ENCODE data around the gene LEMD3. TPM values are rescaled to one million over a fixed set of nuclear protein-coding genes. Genes with fewer than 3 reads are reported as not detected.

The LEMD3 gene
- total RNA-seq, 2 experiments from 2014 or later: 19.5 to 23.2 TPM

- CTCF ChIA-PET: interaction anchor here (0.7 to 5.5 kb wide), 22 partner anchors 8 to 432 kb away, joined by 3 to 42 read pairs (median 3); partner anchors contain the start of genes LEMD3 and WIF1
- Mint-ChIP-seq H3K36me3 (ENCODE audit: low read depth) (peaks cover 25% of the 10 kb centered on the region), H3K9me3 (peaks cover 12% of the 10 kb centered on the region), H3K4me1 (ENCODE audit: low read depth) (peaks cover 10% of the 10 kb centered on the region), H3K27me3 (no peaks in the 10 kb centered on the region), H3K4me3 (no peak overlapping the region), H3K27ac (no peak overlapping the region)
- ATAC-seq (no peak), DNase-seq (no peak)
- POLR2A ChIA-PET: interaction anchor here (1.1 to 1.3 kb wide), 2 partner anchors 63 to 76 kb away, joined by 4 to 6 read pairs; partner anchors contain the start of gene LEMD3
- peak; percentile 63 for TF ChIP-seq CTCF (IDR thresholded peaks at IDR 0.05)
- intact Hi-C loops (cut with micrococcal nuclease): loop anchor here (2.0 to 5.0 kb wide), 3 partner anchors 62 to 430 kb away; no protein-coding TSS in a partner anchor
Measured at GRCh38 chr12:65232476-65233077, 63.2 kb downstream of the LEMD3 start.

- H3K27me3 Mint-ChIP-seq: no peaks in the 10 kb centered on the region
- TF ChIP-seq CTCF (IDR thresholded peaks at IDR 0.05): no peak
- H3K27ac Mint-ChIP-seq: no peak overlapping the region
- peaks cover 4% of the 10 kb centered on the region for H3K4me1 Mint-ChIP-seq (ENCODE audit: low read depth)
- no peak for DNase-seq
- ATAC-seq: no peak
- H3K9me3 Mint-ChIP-seq: no peaks in the 10 kb centered on the region
- intact Hi-C loops (cut with micrococcal nuclease): no loop called here
- CTCF ChIA-PET: interaction anchor here (1.3 kb wide), 1 partner anchor 347 kb away, joined by 3 read pairs; no protein-coding TSS in a partner anchor
- peaks cover 8% of the 10 kb centered on the region for H3K36me3 Mint-ChIP-seq (ENCODE audit: low read depth)
- H3K4me3 Mint-ChIP-seq: no peak overlapping the region
- POLR2A ChIA-PET: no interaction called here
Measured at GRCh38 chr12:65237153-65237552, 67.8 kb downstream of the LEMD3 start.

- no peak for ATAC-seq
- H3K27me3 Mint-ChIP-seq: no peaks in the 10 kb centered on the region
- H3K27ac Mint-ChIP-seq: no peak overlapping the region
- TF ChIP-seq CTCF (IDR thresholded peaks at IDR 0.05): no peak
- POLR2A ChIA-PET: interaction anchor here (1.2 kb wide), 1 partner anchor 69 kb away, joined by 3 read pairs; the partner anchor contains the start of gene LEMD3
- intact Hi-C loops (cut with micrococcal nuclease): no loop called here
- peaks cover 19% of the 10 kb centered on the region for H3K36me3 Mint-ChIP-seq (ENCODE audit: low read depth)
- H3K4me1 Mint-ChIP-seq (ENCODE audit: low read depth): no peaks in the 10 kb centered on the region
- H3K9me3 Mint-ChIP-seq: no peaks in the 10 kb centered on the region
- no peak overlapping the region for H3K4me3 Mint-ChIP-seq
- CTCF ChIA-PET: interaction anchor here (1.1 to 1.2 kb wide), 2 partner anchors 21 to 437 kb away, joined by 3 read pairs; no protein-coding TSS in a partner anchor
- no peak for DNase-seq
Measured at GRCh38 chr12:65238609-65239008, 69.2 kb downstream of the LEMD3 start.

- Mint-ChIP-seq H3K27me3 (no peaks in the 10 kb centered on the region), H3K36me3 (ENCODE audit: low read depth) (peaks cover 18% of the 10 kb centered on the region), H3K27ac (peak overlapping the region; percentile 30), H3K4me3 (no peak overlapping the region), H3K4me1 (ENCODE audit: low read depth) (peaks cover 15% of the 10 kb centered on the region), H3K9me3 (no peaks in the 10 kb centered on the region)
- DNase-seq (peak; percentile 32), ATAC-seq (peak; percentile 80)
- intact Hi-C loops (cut with micrococcal nuclease): no loop called here
- POLR2A ChIA-PET: no interaction called here
- TF ChIP-seq CTCF (IDR thresholded peaks at IDR 0.05): no peak
- CTCF ChIA-PET: interaction anchor here (0.7 to 1.2 kb wide), 2 partner anchors 51 to 128 kb away, joined by 3 read pairs; partner anchors contain the start of gene WIF1
Measured at GRCh38 chr12:65248656-65249633, 79.6 kb downstream of the LEMD3 start.

Measured in activated CD8-positive, alpha-beta T cell treated with anti-CD3 and anti-CD28 coated beads for 36 hours (primary cell).